Kidney epithelial cell (primary cell): ENCODE measurements around the gene TFF2. TPM values are rescaled to one million over a fixed set of nuclear protein-coding genes. Genes with fewer than 3 reads are reported as not detected.

ENCODE experiments used
- DNase-seq: peaks from one replicate; pipeline ENCODE4 v3.0.0-alpha.2; 2010; ENCODE audit warnings: low read depth
- H3K27me3 ChIP-seq: 2 replicates; pipeline ENCODE4 v1.6.0; 2011; ENCODE audit warnings: low read length; ENCODE audit not compliant: control insufficient read depth, insufficient read depth
- H3K36me3 ChIP-seq: 2 replicates; pipeline ENCODE4 v1.5.1; 2011; ENCODE audit warnings: low read length; ENCODE audit not compliant: control insufficient read depth, insufficient read depth
- H3K4me3 ChIP-seq: 2 replicates; pipeline ENCODE4 v1.5.1; 2011; ENCODE audit warnings: low read depth, mild to moderate bottlenecking, control low read depth, low read length
- CTCF ChIP-seq: IDR thresholded peaks from 2 replicates; pipeline ENCODE4 v1.5.1; 2011; ENCODE audit warnings: mild to moderate bottlenecking, moderate library complexity, low read length, control low read depth, inconsistent platforms; ENCODE audit not compliant: insufficient read depth, poor library complexity, severe bottlenecking
- total RNA-seq: library from RNA; depleted of rRNA; stranded (reverse); fragments of >200 nt; gene quantifications from 2 replicates; pipeline ENCODE4 v1.2.3, GENCODE V29; 2015

The TFF2 gene
- total RNA-seq, 1 donor from 2014 or later: not detected

DNA sequence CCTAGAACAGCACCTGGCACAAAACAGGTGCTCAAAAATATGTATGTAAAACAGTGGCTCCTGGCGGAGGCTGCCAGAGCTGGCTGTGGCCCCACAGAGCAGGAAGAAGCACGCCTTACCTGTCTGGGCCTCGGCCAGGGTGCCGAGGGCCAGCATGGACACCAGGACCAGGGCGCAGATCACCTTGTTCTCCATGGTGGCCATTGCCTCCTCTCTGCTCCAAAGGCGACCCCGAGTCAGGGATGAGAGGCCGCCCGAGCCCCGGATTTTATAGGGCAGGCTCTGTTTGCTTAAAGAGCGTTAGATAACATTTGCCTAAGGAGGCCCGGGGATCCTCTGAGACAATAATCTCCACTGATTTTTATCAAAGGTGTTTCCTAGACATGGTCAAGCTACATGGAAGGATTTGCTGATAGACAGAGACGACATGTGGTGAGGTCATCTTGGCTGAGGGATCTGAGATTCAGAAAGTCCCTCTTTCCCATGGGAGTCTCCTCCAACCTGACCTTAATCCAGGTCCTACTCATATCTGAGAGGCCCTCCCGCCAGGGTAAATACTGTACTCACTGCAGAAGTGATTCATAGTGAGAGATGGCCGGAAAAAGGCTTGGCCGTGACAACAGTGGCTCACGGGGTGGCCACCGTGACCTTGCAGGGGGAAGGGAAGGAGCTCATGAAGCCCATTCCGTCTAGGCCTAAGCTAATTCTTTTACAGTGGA lies 15.7 kb upstream of the TFF2 start, which contains the start of gene TFF1:
Gene TFF1 (minus strand): TSS at position 244 of the 719 bp plus-strand sequence. CDS start 40 bp downstream, at position 204.
- TF ChIP-seq CTCF: no peak
- Histone ChIP-seq H3K36me3 (no peaks in the 10 kb centered on the region), H3K27me3 (peaks cover 17% of the 10 kb centered on the region), H3K4me3 (no peak within 1 kb of the TSS)
- no peak for DNase-seq

DNA sequence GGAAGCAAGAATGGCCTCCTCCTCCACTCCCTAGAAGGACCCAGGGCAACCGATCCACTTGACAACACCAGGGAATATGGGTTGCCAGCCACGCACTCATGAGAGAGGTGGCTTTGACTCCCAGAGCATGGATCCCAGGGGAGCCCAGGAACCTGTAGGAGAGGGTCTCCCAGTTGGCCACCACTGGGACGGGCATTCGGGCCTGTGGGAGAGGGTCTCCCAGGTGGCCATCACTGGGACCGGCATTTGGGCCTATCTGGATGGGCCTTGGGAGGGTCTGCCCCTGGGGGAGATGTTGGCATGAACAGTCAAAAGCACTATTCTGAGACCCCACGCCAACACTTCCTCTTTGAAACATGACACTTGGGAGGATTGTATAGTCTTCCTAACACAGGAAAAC lies 15.0 kb upstream of the TFF2 start:
- no peaks in the 10 kb centered on the region for H3K36me3 ChIP-seq
- H3K4me3 ChIP-seq: no peak overlapping the region
- H3K27me3 ChIP-seq: peaks cover 19% of the 10 kb centered on the region
- DNase-seq: no peak
- TF ChIP-seq CTCF: no peak

DNA sequence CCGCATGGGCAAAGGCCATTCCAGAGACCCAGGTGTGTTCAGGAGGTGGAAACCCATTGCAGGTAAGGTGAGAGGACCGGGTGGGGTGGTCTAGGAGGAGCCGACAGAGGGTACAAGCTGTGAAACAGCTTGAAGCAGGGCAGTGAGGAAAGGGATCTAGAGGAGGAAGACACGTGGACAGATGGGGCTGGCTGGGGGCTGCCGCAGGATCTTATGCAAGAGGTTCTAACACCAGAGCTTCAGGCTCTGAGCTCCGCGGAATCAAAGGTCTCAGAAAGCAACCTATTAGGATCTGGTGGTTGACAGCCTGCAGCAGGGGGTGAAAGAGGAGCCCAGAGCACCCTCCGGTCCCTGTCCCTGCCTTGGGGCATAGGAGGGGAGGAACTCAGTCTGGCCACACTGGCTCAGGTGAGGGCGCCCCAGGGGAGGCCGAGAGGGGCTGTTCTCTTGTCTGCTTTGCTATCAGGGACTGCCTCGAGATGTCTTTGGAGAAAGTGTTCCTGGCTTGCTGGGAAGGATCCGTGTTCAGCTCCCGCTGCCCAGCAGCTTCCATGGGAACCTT lies 13.6 kb upstream of the TFF2 start:
- DNase-seq: no peak
- no peak for TF ChIP-seq CTCF
- Histone ChIP-seq H3K36me3 (no peaks in the 10 kb centered on the region), H3K4me3 (no peak overlapping the region), H3K27me3 (peaks cover 17% of the 10 kb centered on the region)

GRCh38 chr21:42363312-42363711 lies 12.5 kb upstream of the TFF2 start:
- Histone ChIP-seq H3K36me3 (no peaks in the 10 kb centered on the region), H3K27me3 (peaks cover 19% of the 10 kb centered on the region), H3K4me3 (no peak overlapping the region)
- no peak for TF ChIP-seq CTCF
- DNase-seq: peak; percentile 10

DNA sequence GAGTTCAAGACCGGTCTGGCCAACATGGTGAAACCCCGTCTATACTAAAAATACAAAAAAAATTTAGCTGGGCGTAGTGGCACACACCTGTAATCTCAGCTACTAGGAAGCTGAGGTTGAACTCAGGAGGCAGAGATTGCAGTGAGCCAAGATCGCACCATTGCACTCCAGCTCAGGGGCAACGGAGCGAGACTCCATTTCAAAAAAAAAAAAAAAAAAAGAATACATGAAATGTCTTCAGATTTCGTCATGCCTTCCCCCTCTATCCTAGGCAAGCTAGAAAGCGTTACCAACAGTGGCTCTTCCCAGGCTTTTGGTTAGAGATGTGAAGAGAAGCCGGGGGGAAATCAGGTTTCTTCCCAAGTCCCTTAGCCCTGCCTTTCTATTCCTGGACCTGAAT lies 11.9 kb upstream of the TFF2 start:
- Histone ChIP-seq H3K27me3 (peaks cover 20% of the 10 kb centered on the region), H3K4me3 (no peak overlapping the region), H3K36me3 (no peaks in the 10 kb centered on the region)
- no peak for TF ChIP-seq CTCF
- no peak for DNase-seq

GRCh38 chr21:42362198-42362597 lies 11.4 kb upstream of the TFF2 start:
- no peak for DNase-seq
- Histone ChIP-seq H3K4me3 (no peak overlapping the region), H3K27me3 (peaks cover 20% of the 10 kb centered on the region), H3K36me3 (no peaks in the 10 kb centered on the region)
- no peak for TF ChIP-seq CTCF
